Measurements from ENCODE around the gene PASD1.

DNA sequence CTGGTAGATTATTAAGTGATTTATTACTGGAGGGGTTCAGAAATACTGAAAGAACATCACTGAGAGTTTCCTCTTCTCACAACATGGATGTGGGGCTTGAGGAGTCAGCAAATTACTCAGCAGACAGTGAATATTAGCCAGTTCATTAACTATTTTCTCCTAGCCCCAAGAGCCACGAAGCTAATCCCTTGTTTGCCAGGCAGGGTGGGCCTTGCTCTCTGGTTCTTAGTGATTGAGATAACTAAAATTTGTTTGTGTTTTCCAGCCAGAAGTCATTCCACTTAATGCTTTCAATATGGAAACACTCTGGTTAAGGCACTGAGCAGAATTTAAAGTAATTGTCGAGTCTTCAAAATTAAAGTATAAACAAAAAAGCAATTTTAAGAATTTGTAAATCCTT lies 40.1 kb upstream of the PASD1 start:
- TF ChIP-seq CTCF (IDR thresholded peaks at IDR 0.05; ENCODE audit: borderline replicate concordance, extremely low read depth, low read length, poor library complexity, severe bottlenecking) (no peak), EZH2 (IDR thresholded peaks at IDR 0.05; ENCODE audit: borderline replicate concordance, low read depth, low read length, severe bottlenecking) (no peak)
